K562 (cell line): ENCODE measurements around the gene LMCD1. TPM values are rescaled to one million over a fixed set of nuclear protein-coding genes. Genes with fewer than 3 reads are reported as not detected.

ENCODE experiments used
- ATAC-seq: fragments of 200-7000 bp; cut with Tn5 transposase; 3 replicates; pipeline ENCODE4 v1.9.1; 2020; ENCODE audit warnings: moderate library complexity
- BruUV-seq: library from RNA; stranded (reverse); fragments of 400-500 nt; replicated peaks from 2 replicates; lab custom pipeline; 2021; lab: Mats Ljungman, UMichigan
- CTCF ChIA-PET: fragments of 300-600 bp; formaldehyde crosslinking; extraction: SDS; loops from one replicate; lab custom pipeline; 2021; ENCODE audit warnings: low intra/inter-chr PET ratio; lab: Yijun Ruan, JAX
- POLR2A ChIA-PET: fragments of 300-600, 350-650 bp; sonication (Branson Sonifier 250); formaldehyde crosslinking; extraction: SDS; loops from one replicate; lab custom pipeline; 2021; ENCODE audit warnings: antibody characterized with exemption, inconsistent platforms; lab: Yijun Ruan, JAX
- DNase-seq, 4 experiments: peaks; one replicate each; pipeline versions ENCODE4 v3.0.0 to v3.0.0-alpha.2; 2011 to 2018; ENCODE audit warnings: low spot score in 3 of 4, mixed read lengths in 3 of 4; ENCODE audit errors: extremely low read depth in 1 of 4
- FAIRE-seq: peaks from 2 replicates; lab custom pipeline; 2011; peaks lifted over from hg19 to GRCh38; lab: Jason Lieb, UNC
- H2AFZ ChIP-seq: 2 replicates; pipeline ENCODE4 v1.6.0; 2011; ENCODE audit warnings: low read depth, low read length, control low read depth, inconsistent platforms
- H3K27ac ChIP-seq: fragments of 200-600 bp; 3 replicates; pipeline ENCODE4 v1.8.0; 2011; ENCODE audit warnings: low read depth, mild to moderate bottlenecking, control low read depth, inconsistent platforms, low read length, moderate library complexity, mixed read lengths; ENCODE audit errors: extremely low read depth
- H3K27me3 ChIP-seq, 2 experiments: fragments of 300-600 bp in 1 of 2; 2 replicates in 1 of 2; 3 replicates in 1 of 2; pipeline versions ENCODE4 v1.6.0 to v1.8.0; 2011; ENCODE audit warnings: inconsistent platforms in 2 of 2, low read length in 2 of 2, mild to moderate bottlenecking in 1 of 2, mixed read lengths in 1 of 2, moderate library complexity in 1 of 2; ENCODE audit not compliant: control insufficient read depth in 2 of 2, insufficient read depth in 2 of 2
- H3K36me3 ChIP-seq: fragments of 300-600 bp; 3 replicates; pipeline ENCODE4 v1.8.0; 2011; ENCODE audit warnings: mild to moderate bottlenecking, low read length, inconsistent platforms; ENCODE audit not compliant: control insufficient read depth, insufficient read depth
- H3K4me1 ChIP-seq, 2 experiments: fragments of 200-600 bp in 1 of 2; replicated peaks in 1 of 2; 2 replicates in 1 of 2; 3 replicates in 1 of 2; pipeline versions ENCODE4 v1.5.1 to v1.8.0; 2011; ENCODE audit warnings: inconsistent platforms in 2 of 2, low read length in 2 of 2, mild to moderate bottlenecking in 1 of 2, mixed read lengths in 1 of 2, moderate library complexity in 1 of 2; ENCODE audit not compliant: control insufficient read depth in 2 of 2, insufficient read depth in 2 of 2
- H3K4me2 ChIP-seq: 2 replicates; pipeline ENCODE4 v1.6.1; 2011; ENCODE audit warnings: low read length, control low read depth, inconsistent platforms, mixed read lengths; ENCODE audit not compliant: insufficient read depth
- H3K4me3 ChIP-seq: fragments of 200-600 bp; sonication (generic), shearing (Covaris generic); 2 replicates; pipeline ENCODE4 v1.5.1; 2016; ENCODE audit warnings: control low read depth, inconsistent platforms
- H3K79me2 ChIP-seq: fragments of 200-600 bp; 3 replicates; pipeline ENCODE4 v1.8.0; 2011; ENCODE audit warnings: low read length, inconsistent platforms; ENCODE audit not compliant: control insufficient read depth, insufficient read depth
- H3K9ac ChIP-seq, 2 experiments: 2 replicates each; pipeline versions ENCODE4 v1.6.0 to v1.6.1; 2011; ENCODE audit warnings: low read depth in 2 of 2, low read length in 2 of 2, control low read depth in 1 of 2, inconsistent platforms in 1 of 2, mild to moderate bottlenecking in 1 of 2, mixed read lengths in 1 of 2; ENCODE audit not compliant: insufficient read depth in 1 of 2
- H3K9me1 ChIP-seq: one replicate; pipeline ENCODE4 v1.6.0; 2011; ENCODE audit warnings: inconsistent platforms, mild to moderate bottlenecking, low read length, moderate library complexity; ENCODE audit not compliant: control insufficient read depth, insufficient read depth
- H3K9me3 ChIP-seq: replicated peaks from 2 replicates; pipeline ENCODE4 v1.5.1; 2011; ENCODE audit warnings: low read depth, low read length, inconsistent platforms; ENCODE audit not compliant: control insufficient read depth, insufficient read depth
- H4K20me1 ChIP-seq: replicated peaks from 2 replicates; pipeline ENCODE4 v1.6.1; 2011; ENCODE audit warnings: low read length, inconsistent platforms, mixed read lengths; ENCODE audit not compliant: control insufficient read depth, insufficient read depth
- ADNP ChIP-seq: fragments of 200-800 bp; sonication (Bioruptor generic); IDR thresholded peaks from 2 replicates; pipeline ENCODE4 v1.6.1; 2016; ENCODE audit warnings: missing genetic modification characterization, missing compliant biosample characterization
- ETV6 ChIP-seq, 3 experiments: fragments of 150-350 bp in 1 of 3; sonication (generic) in 1 of 3; formaldehyde crosslinking in 1 of 3; IDR thresholded peaks; 2 replicates each; pipeline versions ENCODE4 v1.6.1 to v1.8.0; 2014 to 2022; ENCODE audit warnings: borderline replicate concordance in 2 of 3, low read depth in 2 of 3, antibody characterized with exemption in 1 of 3, low read length in 1 of 3, mild to moderate bottlenecking in 1 of 3, missing genetic modification reagents in 1 of 3
- GATAD2A ChIP-seq: fragments of 450-650 bp; IDR thresholded peaks from 2 replicates; pipeline ENCODE4 v1.6.1; 2017
- MEIS2 ChIP-seq: fragments of 450-650 bp; IDR thresholded peaks from 2 replicates; pipeline ENCODE4 v1.6.1; 2014; ENCODE audit warnings: mild to moderate bottlenecking; ENCODE audit not compliant: partially characterized antibody
- PHF20 ChIP-seq: fragments of 450-650 bp; IDR thresholded peaks from 2 replicates; pipeline ENCODE4 v1.6.1; 2018; ENCODE audit not compliant: partially characterized antibody
- STAT5B ChIP-seq: fragments of 250-450 bp; sonication (Bioruptor Pico); IDR thresholded peaks from 2 replicates; pipeline ENCODE4 v1.8.0; 2021; ENCODE audit warnings: mild to moderate bottlenecking, inconsistent platforms
- THAP7 ChIP-seq: fragments of 250-450 bp; sonication (Bioruptor Pico); IDR thresholded peaks from 2 replicates; pipeline ENCODE4 v1.5.0; 2021
- TRIM24 ChIP-seq, 2 experiments: fragments of 450-650 bp; IDR thresholded peaks; 2 replicates each; pipeline ENCODE4 v1.6.1; 2016
- U2AF1 ChIP-seq: fragments of 200-400 bp; formaldehyde crosslinking; optimal IDR thresholded peaks from 2 replicates; pipeline ENCODE3; 2017; ENCODE audit warnings: mild to moderate bottlenecking, low read depth, low read length, moderate library complexity
- ZFP91 ChIP-seq: sonication (generic); formaldehyde crosslinking; IDR thresholded peaks from 2 replicates; pipeline ENCODE4 v1.8.0; 2022; ENCODE audit warnings: mild to moderate bottlenecking, missing genetic modification reagents
- ZNF639 ChIP-seq, 2 experiments: fragments of 200-800 bp in 1 of 2; sonication (Bioruptor generic) in 1 of 2; sonication (generic) in 1 of 2; formaldehyde crosslinking in 1 of 2; IDR thresholded peaks in 1 of 2; conservative IDR thresholded peaks in 1 of 2; 2 replicates each; pipeline versions ENCODE4 v1.5.0 to v1.6.1; 2016 to 2020; ENCODE audit warnings: missing compliant biosample characterization in 1 of 2, missing genetic modification characterization in 1 of 2, missing genetic modification reagents in 1 of 2
- ZNF764 ChIP-seq: fragments of 250-450 bp; sonication (Bioruptor Pico); IDR thresholded peaks from 2 replicates; pipeline ENCODE4 v1.4.0; 2020; ENCODE audit warnings: low read depth, mild to moderate bottlenecking, moderate library complexity
- WGBS: fragments of 100-300 bp; shearing (Covaris generic); methylation state at CpG from one replicate; pipeline ENCODE4 v1.1.6; 2016; ENCODE audit warnings: low coverage, mixed read lengths; ENCODE audit not compliant: insufficient coverage; ENCODE audit errors: missing lambda C conversion rate; 5-methylcytosine and 5-hydroxymethylcytosine counted together
- in situ Hi-C: fragments of 300-500 bp; cut with MboI; formaldehyde crosslinking; loops from 4 replicates; pipeline ENCODE4 v1.15.0; 2018; ENCODE audit warnings: inconsistent platforms, mixed read lengths
- intact Hi-C: fragments of 100-400 bp; cut with micrococcal nuclease; formaldehyde crosslinking; loops from 2 replicates; pipeline ENCODE4 v1.14.2; 2022
- polyA plus RNA-seq, 8 experiments: library from polyadenylated mRNA; depleted of rRNA in 4 of 8; stranded (reverse) in 5 of 8; unstranded in 3 of 8; fragments of >200 nt; fragmentation: Nextera tagmentation in 2 of 8; fragmentation: Illumina TruSeq in 1 of 8; extraction: Ambion mirVana in 2 of 8; extraction: Trizol in 1 of 8; gene quantifications; 2 replicates each; pipeline versions ENCODE4 v1.2.1 to v1.2.3, GENCODE V29; 2011 to 2014; ENCODE audit warnings: inconsistent platforms in 1 of 8, missing spikeins in 1 of 8
- total RNA-seq, 7 experiments: library from RNA; depleted of rRNA in 6 of 7; stranded (reverse); fragments of >200 nt in 6 of 7; fragmentation: Illumina TruSeq in 2 of 7; extraction: Trizol in 2 of 7; gene quantifications; 2 replicates each; pipeline versions ENCODE4 v1.2.1 to v1.2.3, GENCODE V29; 2011 to 2021; ENCODE audit warnings: low replicate concordance in 1 of 7

Gene LMCD1
- total and polyA plus RNA-seq, 9 of the 15 experiments (the other 6 are each of a cell fraction or from before 2014, with no cell fraction given), result 0.60 TPM; not detected in 8

- Histone ChIP-seq H3K79me2 (no peaks in the 10 kb centered on the region), H3K4me2 (no peak overlapping the region), H4K20me1 (no peaks in the 10 kb centered on the region), H3K27me3 (no peaks in the 10 kb centered on the region), H2AFZ (no peak overlapping the region), H3K4me1 (no peaks in the 10 kb centered on the region), H3K36me3 (no peaks in the 10 kb centered on the region), H3K9ac (no peak overlapping the region), H3K9me3 (no peaks in the 10 kb centered on the region), H3K9me1 (no peaks in the 10 kb centered on the region), H3K4me3 (no peak overlapping the region), H3K27ac (no peak overlapping the region)
- ChIA-PET CTCF (no interaction called here), POLR2A (no interaction called here)
- WGBS, result under 1% methylated on average over 5 of the region's 5 CpGs
- in situ Hi-C loops (no loop called here), intact Hi-C loops (no loop called here)
- DNase-seq, result no peak
- TF ChIP-seq PHF20 (no peak), TRIM24 (IDR thresholded peaks at IDR 0.05) (no peak), STAT5B (CRISPR knock-in tag) (no peak), ADNP (tag) (no peak), ETV6 (IDR thresholded peaks at IDR 0.05; ENCODE audit: borderline replicate concordance in 1 of 2, low read depth in 2 of 2, low read length in 1 of 2) (no peak), ETV6 (CRISPR knock-in tag; IDR thresholded peaks at IDR 0.05; ENCODE audit: borderline replicate concordance) (no peak), THAP7 (CRISPR knock-in tag) (no peak), ZNF764 (no peak), ZNF639 (CRISPR knock-in tag; conservative IDR thresholded peaks at IDR 0.05 in 1 of 2, IDR thresholded peaks at IDR 0.05 in 1 of 2) (no peak), GATAD2A (no peak), MEIS2 (no peak), U2AF1 (no peak), ZFP91 (CRISPR knock-in tag) (no peak)
- no TSS peak for BruUV-seq
- ATAC-seq, result no peak
- FAIRE-seq, result no peak
Measured at GRCh38 chr3:8455526-8456411, 45.9 kb upstream of the LMCD1 start.
